Measurements from ENCODE around the gene SASH3. TPM values are rescaled to one million over a fixed set of nuclear protein-coding genes. Genes with fewer than 3 reads are reported as not detected.

Gene SASH3
- total RNA-seq (10 to 100 TPM; 17.1 to 62.9 TPM), polyA plus RNA-seq (ENCODE audit: insufficient read length in 6 of 6) (1 to 10 TPM; 2.3 to 4.5 (median 3.6) TPM)
- long read RNA-seq, donor 1: 0 reads
- long read RNA-seq, donor 2, partial matches to known transcripts: 0 of 1 reads
- long read RNA-seq, donor 2, other reads (novel, unspliced or antisense): 0 of 1 reads
- long read RNA-seq, donor 3, partial matches to known transcripts: 0 of 1 reads
- long read RNA-seq, donor 3, other reads (novel, unspliced or antisense): 0 of 1 reads
- long read RNA-seq, donor 4, partial matches to known transcripts: 0 of 2 reads
- long read RNA-seq, donor 4, other reads (novel, unspliced or antisense): 0 of 2 reads
- long read RNA-seq, donor 5, partial matches to known transcripts: 0 of 1 reads
- long read RNA-seq, donor 5, other reads (novel, unspliced or antisense): 0 of 1 reads
- long read RNA-seq, donor 6: 0 reads
- long read RNA-seq, donor 7, partial matches to known transcripts: 0 of 1 reads
- long read RNA-seq, donor 7, other reads (novel, unspliced or antisense): 0 of 1 reads
- long read RNA-seq, donor 8: 0 reads
- long read RNA-seq, donor 9: 0 reads
- long read RNA-seq, donor 10, partial matches to known transcripts: 0 of 6 reads
- long read RNA-seq, donor 10, other reads (novel, unspliced or antisense): 3 of 6 reads
- long read RNA-seq, donor 11, partial matches to known transcripts: 0 of 1 reads
- long read RNA-seq, donor 11, other reads (novel, unspliced or antisense): 0 of 1 reads
- long read RNA-seq, donor 12: 0 reads

DNA sequence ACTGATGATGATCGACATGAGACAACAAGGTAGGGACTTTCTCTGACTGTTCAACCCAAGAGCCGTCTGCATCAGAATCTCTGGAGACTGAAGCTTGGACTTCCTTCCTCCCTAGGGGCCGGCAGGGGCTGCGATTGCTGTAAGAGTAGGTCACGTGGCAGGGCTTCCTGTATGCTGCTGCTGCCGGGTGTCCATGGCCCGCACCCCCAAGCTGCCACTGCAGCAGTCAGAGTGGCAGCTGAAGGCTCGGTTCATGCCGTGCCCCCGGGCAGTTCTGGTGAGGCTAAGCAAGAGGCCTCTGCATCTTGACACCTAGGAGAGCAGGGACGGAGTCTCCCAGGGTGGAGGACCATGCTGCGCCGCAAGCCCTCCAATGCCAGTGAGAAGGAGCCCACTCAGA, at the start of gene SASH3:
SASH3 (plus strand) TSS at position 203 of the 400 bp plus-strand sequence; CDS start at position 352, 149 bp downstream.
- ATAC-seq: peak; percentile 45
- Histone ChIP-seq H3K27ac (peak within 1 kb of the TSS; percentile 39 to 92), H3K4me3 (peak within 1 kb of the TSS; percentile 4 to 56)

DNA sequence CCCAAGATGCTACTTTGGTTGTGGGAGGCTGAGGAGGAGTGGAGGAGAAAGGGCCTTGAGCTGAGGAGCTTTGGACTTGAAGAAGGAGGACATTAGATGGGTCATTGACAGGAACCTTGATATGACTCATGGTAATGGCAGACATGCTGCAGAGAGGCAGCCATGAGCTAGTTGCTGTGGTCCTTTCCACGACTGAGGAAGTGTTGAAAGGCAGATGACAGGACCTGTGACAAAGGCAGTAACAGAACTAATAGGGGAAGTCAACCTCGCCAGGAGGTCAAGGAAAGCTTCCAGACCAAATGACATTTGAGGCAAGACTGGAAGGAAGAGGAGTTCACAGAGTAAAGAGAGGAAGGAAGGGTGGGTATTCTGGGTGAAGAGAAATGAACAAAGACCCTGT, 48.5 kb upstream of the SASH3 start:
- Histone ChIP-seq H3K36me3 (no peaks in the 10 kb centered on the region), H3K4me1 (no peaks in the 10 kb centered on the region), H3K27ac (peak overlapping the region in 1 of 2 donors; percentile 70), H3K27me3 (peaks cover 0 to 4% of the 10 kb centered on the region in 2 donors), H3K9me3 (no peaks in the 10 kb centered on the region), H3K4me3 (no peak overlapping the region)
- ATAC-seq (peak; percentile 24), DNase-seq (no peak)
- intact Hi-C loops (cut with DNase I): no loop called here
- TF ChIP-seq, protein P1, sequence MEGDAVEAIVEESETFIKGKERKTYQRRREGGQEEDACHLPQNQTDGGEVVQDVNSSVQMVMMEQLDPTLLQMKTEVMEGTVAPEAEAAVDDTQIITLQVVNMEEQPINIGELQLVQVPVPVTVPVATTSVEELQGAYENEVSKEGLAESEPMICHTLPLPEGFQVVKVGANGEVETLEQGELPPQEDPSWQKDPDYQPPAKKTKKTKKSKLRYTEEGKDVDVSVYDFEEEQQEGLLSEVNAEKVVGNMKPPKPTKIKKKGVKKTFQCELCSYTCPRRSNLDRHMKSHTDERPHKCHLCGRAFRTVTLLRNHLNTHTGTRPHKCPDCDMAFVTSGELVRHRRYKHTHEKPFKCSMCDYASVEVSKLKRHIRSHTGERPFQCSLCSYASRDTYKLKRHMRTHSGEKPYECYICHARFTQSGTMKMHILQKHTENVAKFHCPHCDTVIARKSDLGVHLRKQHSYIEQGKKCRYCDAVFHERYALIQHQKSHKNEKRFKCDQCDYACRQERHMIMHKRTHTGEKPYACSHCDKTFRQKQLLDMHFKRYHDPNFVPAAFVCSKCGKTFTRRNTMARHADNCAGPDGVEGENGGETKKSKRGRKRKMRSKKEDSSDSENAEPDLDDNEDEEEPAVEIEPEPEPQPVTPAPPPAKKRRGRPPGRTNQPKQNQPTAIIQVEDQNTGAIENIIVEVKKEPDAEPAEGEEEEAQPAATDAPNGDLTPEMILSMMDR (IDR thresholded peaks at IDR 0.05): no peak

More for the DNA sequence above, at the start of gene SASH3:
- no peaks in the 10 kb centered on the region for H3K27me3 ChIP-seq
- peaks cover 0 to 24% of the 10 kb centered on the region in 2 donors for H3K4me1 ChIP-seq
- H3K9me3 ChIP-seq: no peaks in the 10 kb centered on the region
- TF ChIP-seq, protein P1 (IDR thresholded peaks at IDR 0.05): no peak
- intact Hi-C loops (cut with DNase I): no loop called here
- peak in 2 of 4 donors; percentile 79 to 90 for DNase-seq
- no peaks in the 10 kb centered on the region for H3K36me3 ChIP-seq

DNA sequence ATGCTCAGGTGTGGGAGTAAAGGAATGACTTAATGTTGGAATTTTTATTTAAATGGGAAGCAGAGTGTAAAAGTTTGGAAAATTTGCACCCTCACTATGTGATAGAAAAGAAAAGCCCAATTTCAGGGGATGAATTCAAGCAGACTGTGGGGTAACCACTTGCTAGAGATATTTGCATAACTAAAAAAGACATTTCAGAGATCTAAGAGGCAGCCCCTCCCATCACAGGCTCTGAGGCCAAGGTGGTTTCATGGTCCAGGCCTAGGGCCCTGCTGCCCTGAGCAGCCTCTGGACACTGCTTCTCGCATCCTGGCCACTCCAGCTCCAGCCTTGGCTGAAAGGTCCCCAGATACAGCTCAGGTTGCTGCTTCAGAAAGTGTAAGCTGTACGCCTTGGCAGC, 46.9 kb upstream of the SASH3 start:
- intact Hi-C loops (cut with DNase I): no loop called here
- TF ChIP-seq, protein P1 (IDR thresholded peaks at IDR 0.05): no peak
- H3K4me1 ChIP-seq: no peaks in the 10 kb centered on the region
- no peaks in the 10 kb centered on the region for H3K27me3 ChIP-seq
- H3K4me3 ChIP-seq: no peak overlapping the region
- H3K36me3 ChIP-seq: no peaks in the 10 kb centered on the region
- no peaks in the 10 kb centered on the region for H3K9me3 ChIP-seq
- DNase-seq (no peak), ATAC-seq (no peak)
- H3K27ac ChIP-seq: no peak overlapping the region

DNA sequence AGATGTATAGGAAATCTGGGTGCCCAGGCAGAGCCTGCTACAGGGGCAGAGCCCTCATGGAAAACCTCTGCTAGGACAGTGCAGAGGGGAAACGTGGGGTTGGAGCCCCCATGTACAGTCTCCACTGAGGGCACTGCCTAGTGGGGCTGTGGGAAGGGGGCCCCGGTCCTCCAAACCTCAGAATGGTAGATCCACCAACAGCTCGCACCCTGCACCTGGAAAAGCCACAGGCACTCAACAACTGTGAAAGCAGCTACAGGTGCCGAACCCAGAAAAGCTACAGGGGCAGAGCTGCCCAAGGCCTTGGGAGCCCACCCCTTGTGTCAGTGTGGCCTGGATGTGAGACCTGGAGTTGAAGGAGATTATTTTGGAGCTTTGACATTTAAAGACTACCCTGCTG, 46.4 kb upstream of the SASH3 start:
- H3K9me3 ChIP-seq: no peaks in the 10 kb centered on the region
- no peaks in the 10 kb centered on the region for H3K27me3 ChIP-seq
- DNase-seq: no peak
- H3K4me1 ChIP-seq: no peaks in the 10 kb centered on the region
- H3K4me3 ChIP-seq: no peak overlapping the region
- H3K36me3 ChIP-seq: no peaks in the 10 kb centered on the region
- H3K27ac ChIP-seq: no peak overlapping the region
- TF ChIP-seq, protein P1 (IDR thresholded peaks at IDR 0.05): no peak
- intact Hi-C loops (cut with DNase I): no loop called here
- no peak for ATAC-seq

DNA sequence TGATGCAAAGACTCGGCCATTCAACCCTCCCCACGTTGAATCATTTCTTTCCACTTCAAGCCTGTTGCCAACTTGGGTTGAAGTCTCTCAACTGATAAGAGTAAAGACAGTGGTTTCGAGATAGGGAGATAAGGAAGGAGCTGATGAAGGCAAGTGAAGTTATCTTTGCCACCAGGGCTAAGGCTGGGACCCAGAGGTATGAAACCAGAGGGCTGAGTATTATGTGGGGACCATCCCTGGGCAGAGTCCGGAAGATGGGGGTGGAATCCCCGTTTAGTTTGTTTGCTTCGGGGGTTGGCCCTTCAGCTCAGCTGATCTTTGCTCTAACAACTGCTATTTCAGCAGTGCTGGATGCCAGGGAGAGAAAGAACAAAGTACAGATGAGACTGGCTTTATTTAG, 43.3 kb upstream of the SASH3 start:
- no peak for DNase-seq
- no peak for ATAC-seq
- intact Hi-C loops (cut with DNase I): no loop called here
- Histone ChIP-seq H3K27ac (no peak overlapping the region), H3K4me3 (no peak overlapping the region), H3K27me3 (no peaks in the 10 kb centered on the region), H3K9me3 (no peaks in the 10 kb centered on the region), H3K4me1 (peaks cover 0 to 3% of the 10 kb centered on the region in 2 donors), H3K36me3 (no peaks in the 10 kb centered on the region)
- TF ChIP-seq, protein P1 (IDR thresholded peaks at IDR 0.05): no peak
